BE2C (cell line): Measurements from ENCODE around the gene LBHD2.

Experiments used
- DNase-seq: peaks from one replicate; pipeline ENCODE4 v3.0.0-alpha.2; 2020
- H3K27me3 ChIP-seq: fragments of 250-450 bp; sonication (Bioruptor Pico); 2 replicates; pipeline ENCODE4 v1.5.1; 2020; ENCODE audit warnings: mild to moderate bottlenecking
- H3K36me3 ChIP-seq: fragments of 250-450 bp; sonication (Bioruptor Pico); 2 replicates; pipeline ENCODE4 v1.5.1; 2020; ENCODE audit warnings: mild to moderate bottlenecking
- H3K4me1 ChIP-seq: fragments of 250-450 bp; sonication (Bioruptor Pico); 2 replicates; pipeline ENCODE4 v1.5.1; 2020
- H3K4me3 ChIP-seq: 2 replicates; pipeline ENCODE4 v1.5.1; 2011; ENCODE audit warnings: low read depth, low read length
- H3K9me3 ChIP-seq: fragments of 250-450 bp; sonication (Bioruptor Pico); 2 replicates; pipeline ENCODE4 v1.5.1; 2020
- CTCF ChIP-seq: IDR thresholded peaks from 2 replicates; pipeline ENCODE4 v1.5.1; 2012; ENCODE audit warnings: mild to moderate bottlenecking, low read depth, low read length

The LBHD2 gene

GRCh38 chr14:103097244-103097993 is 13.4 kb downstream of the LBHD2 start:
- TF ChIP-seq CTCF: no peak
- H3K27me3 ChIP-seq: peaks cover 4% of the 10 kb centered on the region
- H3K9me3 ChIP-seq: no peaks in the 10 kb centered on the region
- no peak overlapping the region for H3K4me3 ChIP-seq
- H3K4me1 ChIP-seq: no peaks in the 10 kb centered on the region
- no peak for DNase-seq
- no peaks in the 10 kb centered on the region for H3K36me3 ChIP-seq

GRCh38 chr14:103097994-103098957 is 14.3 kb downstream of the LBHD2 start:
- DNase-seq: no peak
- TF ChIP-seq CTCF: no peak
- peaks cover 13% of the 10 kb centered on the region for H3K27me3 ChIP-seq
- H3K36me3 ChIP-seq: no peaks in the 10 kb centered on the region
- H3K4me1 ChIP-seq: no peaks in the 10 kb centered on the region
- H3K9me3 ChIP-seq: no peaks in the 10 kb centered on the region
- H3K4me3 ChIP-seq: no peak overlapping the region

- H3K27me3 ChIP-seq: peaks cover 22% of the 10 kb centered on the region
- DNase-seq: no peak
- no peak overlapping the region for H3K4me3 ChIP-seq
- H3K9me3 ChIP-seq: no peaks in the 10 kb centered on the region
- no peaks in the 10 kb centered on the region for H3K4me1 ChIP-seq
- H3K36me3 ChIP-seq: no peaks in the 10 kb centered on the region
- no peak for TF ChIP-seq CTCF
These were observed 15.2 kb downstream of the LBHD2 start for GRCh38 chr14:103099081-103099732.

GRCh38 chr14:103099733-103100280 is 15.8 kb downstream of the LBHD2 start:
- H3K9me3 ChIP-seq: no peaks in the 10 kb centered on the region
- no peak overlapping the region for H3K4me3 ChIP-seq
- H3K27me3 ChIP-seq: peaks cover 28% of the 10 kb centered on the region
- H3K36me3 ChIP-seq: no peaks in the 10 kb centered on the region
- DNase-seq: no peak
- no peak for TF ChIP-seq CTCF
- H3K4me1 ChIP-seq: no peaks in the 10 kb centered on the region

- DNase-seq: no peak
- Histone ChIP-seq H3K4me3 (no peak overlapping the region), H3K36me3 (no peaks in the 10 kb centered on the region), H3K9me3 (no peaks in the 10 kb centered on the region), H3K4me1 (no peaks in the 10 kb centered on the region), H3K27me3 (peaks cover 29% of the 10 kb centered on the region)
- TF ChIP-seq CTCF: no peak
These were observed 16.5 kb downstream of the LBHD2 start for GRCh38 chr14:103100281-103101121.
